HG03025 (cell line): ENCODE results near the gene GTF2IRD1.

Experiments used
- ATAC-seq: cut with Tn5 transposase; IDR thresholded peaks from one replicate; pipeline ENCODE4 v1.9.1; 2021; ENCODE audit warnings: mild to moderate bottlenecking, moderate library complexity; ENCODE audit not compliant: unreplicated experiment, low FRiP score

Gene GTF2IRD1

GRCh38 chr7:74464931-74465886, 11.5 kb downstream of the GTF2IRD1 start:
- no peak for ATAC-seq

GRCh38 chr7:74466196-74466813, 12.6 kb downstream of the GTF2IRD1 start:
- ATAC-seq, result no peak

GRCh38 chr7:74467876-74468275, 14.2 kb downstream of the GTF2IRD1 start:
- ATAC-seq, result no peak

- ATAC-seq, result no peak
Measured at GRCh38 chr7:74470504-74470903, 16.8 kb downstream of the GTF2IRD1 start.

- no peak for ATAC-seq
Measured at GRCh38 chr7:74473116-74473515, 19.4 kb downstream of the GTF2IRD1 start.

- no peak for ATAC-seq
Measured at GRCh38 chr7:74474271-74474865, 20.7 kb downstream of the GTF2IRD1 start.

- ATAC-seq, result no peak
Measured at GRCh38 chr7:74475243-74475986, 21.7 kb downstream of the GTF2IRD1 start.

GRCh38 chr7:74475987-74476350, 22.3 kb downstream of the GTF2IRD1 start:
- no peak for ATAC-seq

GRCh38 chr7:74476626-74477025, 22.9 kb downstream of the GTF2IRD1 start:
- ATAC-seq, result no peak

- ATAC-seq, result no peak
Measured at GRCh38 chr7:74478671-74479065, 25.0 kb downstream of the GTF2IRD1 start.

- ATAC-seq, result no peak
Measured at GRCh38 chr7:74479066-74479781, 25.5 kb downstream of the GTF2IRD1 start.

GRCh38 chr7:74479961-74480829, 26.5 kb downstream of the GTF2IRD1 start:
- no peak for ATAC-seq

- no peak for ATAC-seq
Measured at GRCh38 chr7:74480861-74481417, 27.2 kb downstream of the GTF2IRD1 start.

GRCh38 chr7:74481458-74482196, 27.9 kb downstream of the GTF2IRD1 start:
- no peak for ATAC-seq

GRCh38 chr7:74482197-74482467, 28.4 kb downstream of the GTF2IRD1 start:
- ATAC-seq, result no peak

- ATAC-seq, result no peak
Measured at GRCh38 chr7:74482629-74483401, 29.1 kb downstream of the GTF2IRD1 start.

- no peak for ATAC-seq
Measured at GRCh38 chr7:74483402-74484336, 30.0 kb downstream of the GTF2IRD1 start.
